HepG2 (cell line): ENCODE data around the gene TK2. TPM values are rescaled to one million over a fixed set of nuclear protein-coding genes. Genes with fewer than 3 reads are reported as not detected.
A peak's percentile ranks its signal among the peaks of the same experiment; 100 is the strongest.

Experiments
- EEA1 ChIP-seq: sonication (generic); formaldehyde crosslinking; IDR thresholded peaks from 2 replicates; pipeline ENCODE4 v1.5.1; 2020; ENCODE audit warnings: mild to moderate bottlenecking, missing genetic modification reagents, borderline replicate concordance
- EHMT2 ChIP-seq: fragments of 200-600 bp; sonication (generic); IDR thresholded peaks from 2 replicates; pipeline ENCODE4 v1.7.0; 2017; ENCODE audit warnings: antibody characterized with exemption, low read depth, low read length, borderline replicate concordance
- RBFOX2 ChIP-seq: fragments of 200-400 bp; formaldehyde crosslinking; IDR thresholded peaks from 2 replicates; pipeline ENCODE4 v1.6.1; 2017; ENCODE audit warnings: low read depth, mild to moderate bottlenecking, low read length
- RCOR2 ChIP-seq: IDR thresholded peaks from 2 replicates; pipeline ENCODE4 v1.6.1; 2016; ENCODE audit warnings: missing biosample characterization, missing genetic modification reagents
- REPIN1 ChIP-seq: sonication (generic); formaldehyde crosslinking; IDR thresholded peaks from 2 replicates; pipeline ENCODE4 v1.8.0; 2022; ENCODE audit warnings: missing genetic modification reagents, low read depth, mild to moderate bottlenecking, borderline replicate concordance
- RFXAP ChIP-seq: sonication (generic); formaldehyde crosslinking; IDR thresholded peaks from 2 replicates; pipeline ENCODE4 v1.4.0; 2020; ENCODE audit warnings: missing genetic modification reagents, borderline replicate concordance
- RXRA ChIP-seq: sonication (generic); formaldehyde crosslinking; IDR thresholded peaks from 2 replicates; pipeline ENCODE4 v1.5.1; 2020; ENCODE audit warnings: missing genetic modification reagents
- RXRB ChIP-seq: IDR thresholded peaks from 2 replicates; pipeline ENCODE4 v1.6.1; 2016; ENCODE audit warnings: borderline replicate concordance, missing genetic modification reagents, missing compliant biosample characterization
- TAF15 ChIP-seq: fragments of 200-400 bp; formaldehyde crosslinking; IDR thresholded peaks from one replicate; pipeline ENCODE4 v1.6.1; 2018; ENCODE audit warnings: mild to moderate bottlenecking, low read depth, low read length; ENCODE audit not compliant: poor library complexity, severe bottlenecking
- ZMYM2 ChIP-seq: sonication (generic); formaldehyde crosslinking; IDR thresholded peaks from 2 replicates; pipeline ENCODE4 v1.8.0; 2022; ENCODE audit warnings: mild to moderate bottlenecking, missing genetic modification reagents
- ZNF30 ChIP-seq: sonication (generic); formaldehyde crosslinking; IDR thresholded peaks from 2 replicates; pipeline ENCODE4 v1.5.0; 2020; ENCODE audit warnings: mild to moderate bottlenecking, missing genetic modification reagents
- ZNF432 ChIP-seq: sonication (generic); formaldehyde crosslinking; IDR thresholded peaks from 2 replicates; pipeline ENCODE4 v1.5.0; 2020; ENCODE audit warnings: missing genetic modification reagents, mild to moderate bottlenecking, borderline replicate concordance
- ZNF501 ChIP-seq: sonication (generic); formaldehyde crosslinking; IDR thresholded peaks from 2 replicates; pipeline ENCODE4 v1.5.1; 2020; ENCODE audit warnings: mild to moderate bottlenecking, moderate library complexity, missing genetic modification reagents
- ZNF512B ChIP-seq: sonication (generic); formaldehyde crosslinking; IDR thresholded peaks from 2 replicates; pipeline ENCODE4 v1.5.1; 2020; ENCODE audit warnings: missing genetic modification reagents, mild to moderate bottlenecking, borderline replicate concordance
- ZNF605 ChIP-seq: sonication (generic); formaldehyde crosslinking; IDR thresholded peaks from 2 replicates; pipeline ENCODE4 v1.8.0; 2022; ENCODE audit warnings: mild to moderate bottlenecking, missing genetic modification reagents
- ZNF674 ChIP-seq: sonication (generic); formaldehyde crosslinking; IDR thresholded peaks from 2 replicates; pipeline ENCODE4 v1.5.0; 2020; ENCODE audit warnings: low read depth, mild to moderate bottlenecking, missing genetic modification reagents
- ZUFSP ChIP-seq: sonication (generic); formaldehyde crosslinking; IDR thresholded peaks from 2 replicates; pipeline ENCODE4 v1.9.0; 2021; ENCODE audit warnings: missing genetic modification reagents, mild to moderate bottlenecking, borderline replicate concordance
- polyA plus RNA-seq, 8 experiments: library from polyadenylated mRNA; depleted of rRNA in 3 of 8; stranded (reverse) in 7 of 8; unstranded in 1 of 8; fragments of >200 nt; fragmentation: Illumina TruSeq in 4 of 8; extraction: Trizol in 4 of 8; gene quantifications; 2 replicates each; pipeline versions ENCODE4 v1.2.1 to v1.2.3, GENCODE V29; 2011 to 2016; ENCODE audit warnings: low read depth in 4 of 8, missing spikeins in 1 of 8, mixed read lengths in 1 of 8; ENCODE audit not compliant: insufficient read depth in 1 of 8
- total RNA-seq, 5 experiments: library from RNA; depleted of rRNA; stranded (reverse); fragments of >200 nt; fragmentation: Illumina TruSeq; extraction: Trizol; gene quantifications; 2 replicates each; pipeline ENCODE4 v1.2.3, GENCODE V29; 2016; ENCODE audit warnings: low read depth in 1 of 5
- TF ChIP-seq, protein P1 (sequence below): sonication (generic); formaldehyde crosslinking; IDR thresholded peaks from 2 replicates; pipeline ENCODE4 v1.8.0; 2022; ENCODE audit warnings: missing genetic modification reagents, mild to moderate bottlenecking, borderline replicate concordance

Gene TK2
- total and polyA plus RNA-seq, 2 of the 13 experiments (the other 11 are each of a cell fraction or from before 2014, with no cell fraction given) = 18.7 to 21.0 TPM

DNA sequence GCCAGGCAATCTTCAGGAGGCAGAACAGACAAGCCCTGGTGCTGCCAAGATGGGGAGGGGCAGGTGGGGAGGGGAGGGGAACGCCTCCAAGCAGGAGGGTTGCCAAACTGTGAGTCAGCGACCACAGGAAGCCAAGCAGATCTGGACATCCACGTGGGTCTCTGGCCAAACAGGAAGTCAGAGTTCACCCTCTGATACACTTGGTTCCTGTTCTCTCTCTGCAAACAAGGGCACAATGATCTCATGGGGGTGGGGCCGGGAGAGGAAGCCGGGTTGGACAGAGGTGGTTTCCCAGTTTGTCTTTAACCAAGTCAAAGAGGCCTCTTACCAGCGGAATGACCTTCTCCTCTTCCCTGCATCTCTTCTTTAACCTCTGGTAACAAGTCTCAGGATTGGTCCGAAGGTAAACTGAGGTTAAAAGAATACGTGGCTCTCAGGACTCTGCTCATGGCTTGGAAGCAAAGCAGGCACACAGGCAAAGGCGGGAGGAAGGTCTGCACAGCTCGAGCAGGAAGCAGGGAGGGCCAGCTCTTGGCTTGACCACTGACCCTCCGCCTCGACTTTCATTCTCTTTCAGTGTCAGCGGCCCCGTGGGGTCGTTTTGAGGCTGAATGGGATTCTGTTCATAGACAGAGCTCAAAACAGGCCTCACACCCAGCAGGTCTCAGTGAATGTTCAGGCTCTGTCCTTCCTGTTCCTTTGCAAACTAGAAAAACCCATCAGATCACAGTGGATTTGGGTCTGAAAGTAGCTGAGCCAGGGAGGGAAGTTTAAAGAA is 32.9 kb downstream of the TK2 start (continued):
- TF ChIP-seq ZNF512B (CRISPR knock-in tag) = 0 out of 2 replicates have a peak, but pooled peaks have one; percentile 34
- TF ChIP-seq ZNF605 (CRISPR knock-in tag) = peak; percentile 60; the same call in 1 of the 2 replicates
- no peak for TF ChIP-seq TAF15
- TF ChIP-seq RFXAP (CRISPR knock-in tag) = peak; percentile 90; the same call in 1 of the 2 replicates
- TF ChIP-seq RBFOX2 = peak; percentile 74
- peak; percentile 74; the same call in 1 of the 2 replicates for TF ChIP-seq EHMT2
- no peak for TF ChIP-seq ZNF674
- 0 out of 2 replicates have a peak, but pooled peaks have one; percentile 49 for TF ChIP-seq EEA1 (CRISPR knock-in tag)
- TF ChIP-seq ZNF432 (CRISPR knock-in tag) = no peak
- peak; percentile 98 for TF ChIP-seq ZNF501 (CRISPR knock-in tag)
- TF ChIP-seq, protein P1, sequence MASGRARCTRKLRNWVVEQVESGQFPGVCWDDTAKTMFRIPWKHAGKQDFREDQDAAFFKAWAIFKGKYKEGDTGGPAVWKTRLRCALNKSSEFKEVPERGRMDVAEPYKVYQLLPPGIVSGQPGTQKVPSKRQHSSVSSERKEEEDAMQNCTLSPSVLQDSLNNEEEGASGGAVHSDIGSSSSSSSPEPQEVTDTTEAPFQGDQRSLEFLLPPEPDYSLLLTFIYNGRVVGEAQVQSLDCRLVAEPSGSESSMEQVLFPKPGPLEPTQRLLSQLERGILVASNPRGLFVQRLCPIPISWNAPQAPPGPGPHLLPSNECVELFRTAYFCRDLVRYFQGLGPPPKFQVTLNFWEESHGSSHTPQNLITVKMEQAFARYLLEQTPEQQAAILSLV (CRISPR knock-in tag) = no peak; the same call in none of the 2 replicates
- TF ChIP-seq RXRB (CRISPR knock-in tag) = peak; percentile 96
- peak; percentile 88; the same call in 1 of the 2 replicates for TF ChIP-seq RXRA
- peak; percentile 59; the same call in 1 of the 2 replicates for TF ChIP-seq ZMYM2 (CRISPR knock-in tag)
- TF ChIP-seq REPIN1 (CRISPR knock-in tag) = peak; percentile 85
- TF ChIP-seq ZUFSP (CRISPR knock-in tag) = no peak
- no peak for TF ChIP-seq ZNF30 (CRISPR knock-in tag)
- TF ChIP-seq RCOR2 = peak; percentile 56
